HG02571 (cell line): ENCODE results near the gene FAM174C.

Experiments
- ATAC-seq: cut with Tn5 transposase; IDR thresholded peaks from one replicate; pipeline ENCODE4 v1.9.1; 2021; ENCODE audit warnings: mild to moderate bottlenecking, moderate library complexity; ENCODE audit not compliant: unreplicated experiment

The FAM174C gene

DNA sequence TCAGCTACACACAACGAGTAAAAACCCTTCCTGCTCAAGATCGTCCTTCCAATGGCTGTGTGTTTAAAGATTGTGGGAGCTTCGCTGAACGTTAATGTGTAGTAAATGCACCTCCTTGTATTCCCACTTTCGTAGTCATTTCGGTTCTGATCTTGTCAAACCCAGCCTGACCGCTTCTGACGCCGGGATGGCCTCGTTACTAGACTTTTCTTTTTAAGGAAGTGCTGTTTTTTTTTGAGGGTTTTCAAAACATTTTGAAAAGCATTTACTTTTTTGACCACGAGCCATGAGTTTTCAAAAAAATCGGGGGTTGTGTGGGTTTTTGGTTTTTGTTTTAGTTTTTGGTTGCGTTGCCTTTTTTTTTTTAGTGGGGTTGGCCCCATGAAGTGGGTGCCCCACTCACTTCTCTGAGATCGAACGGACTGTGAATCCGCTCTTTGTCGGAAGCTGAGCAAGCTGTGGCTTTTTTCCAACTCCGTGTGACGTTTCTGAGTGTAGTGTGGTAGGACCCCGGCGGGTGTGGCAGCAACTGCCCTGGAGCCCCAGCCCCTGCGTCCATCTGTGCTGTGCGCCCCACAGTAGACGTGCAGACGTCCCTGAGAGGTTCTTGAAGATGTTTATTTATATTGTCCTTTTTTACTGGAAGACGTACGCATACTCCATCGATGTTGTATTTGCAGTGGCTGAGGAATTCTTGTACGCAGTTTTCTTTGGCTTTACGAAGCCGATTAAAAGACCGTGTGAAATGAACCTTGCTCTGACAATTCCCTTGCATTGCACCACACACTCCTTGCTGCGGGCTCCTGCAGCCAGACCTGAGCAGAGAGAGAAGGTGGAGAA is 2.7 kb upstream of the FAM174C start:
- no peak for ATAC-seq

DNA sequence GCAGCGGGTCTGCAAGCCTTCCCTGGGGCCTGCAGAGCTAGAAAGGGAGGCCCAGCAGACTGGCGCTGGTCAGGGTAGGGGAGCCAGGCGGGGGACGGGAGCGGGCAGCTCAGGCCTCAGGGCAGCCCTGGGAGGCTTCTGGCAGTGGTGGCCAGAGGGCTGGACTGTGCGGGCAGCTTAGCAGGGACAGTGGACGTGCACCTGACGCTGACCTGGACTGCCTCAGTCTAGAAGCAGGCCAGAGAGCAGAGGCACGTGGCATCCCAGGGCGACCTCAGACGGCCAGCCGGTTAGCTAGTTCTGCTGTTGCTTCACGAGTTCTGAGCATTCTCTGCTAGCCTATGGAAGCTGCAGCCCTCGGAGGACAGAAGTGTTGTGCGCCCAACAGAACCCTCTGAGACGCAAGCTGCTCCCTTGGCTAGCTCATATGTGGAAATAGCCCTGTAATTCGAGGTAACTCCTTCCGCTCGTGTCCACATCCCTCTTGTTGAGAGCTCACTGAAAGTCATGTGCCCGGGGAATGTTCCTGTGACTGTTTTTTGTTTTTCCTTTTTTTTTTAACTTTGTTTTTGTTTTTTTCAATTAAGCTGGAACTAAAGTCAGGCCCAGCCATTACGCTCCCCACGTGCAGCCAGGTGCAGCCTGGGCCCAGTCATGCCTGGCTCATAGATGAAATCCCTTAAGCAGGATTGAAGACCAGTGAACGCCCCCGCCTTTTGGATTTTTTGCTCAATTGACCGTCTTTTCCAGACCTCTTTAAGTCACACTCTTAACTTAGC is 1.9 kb upstream of the FAM174C start:
- ATAC-seq = no peak

DNA sequence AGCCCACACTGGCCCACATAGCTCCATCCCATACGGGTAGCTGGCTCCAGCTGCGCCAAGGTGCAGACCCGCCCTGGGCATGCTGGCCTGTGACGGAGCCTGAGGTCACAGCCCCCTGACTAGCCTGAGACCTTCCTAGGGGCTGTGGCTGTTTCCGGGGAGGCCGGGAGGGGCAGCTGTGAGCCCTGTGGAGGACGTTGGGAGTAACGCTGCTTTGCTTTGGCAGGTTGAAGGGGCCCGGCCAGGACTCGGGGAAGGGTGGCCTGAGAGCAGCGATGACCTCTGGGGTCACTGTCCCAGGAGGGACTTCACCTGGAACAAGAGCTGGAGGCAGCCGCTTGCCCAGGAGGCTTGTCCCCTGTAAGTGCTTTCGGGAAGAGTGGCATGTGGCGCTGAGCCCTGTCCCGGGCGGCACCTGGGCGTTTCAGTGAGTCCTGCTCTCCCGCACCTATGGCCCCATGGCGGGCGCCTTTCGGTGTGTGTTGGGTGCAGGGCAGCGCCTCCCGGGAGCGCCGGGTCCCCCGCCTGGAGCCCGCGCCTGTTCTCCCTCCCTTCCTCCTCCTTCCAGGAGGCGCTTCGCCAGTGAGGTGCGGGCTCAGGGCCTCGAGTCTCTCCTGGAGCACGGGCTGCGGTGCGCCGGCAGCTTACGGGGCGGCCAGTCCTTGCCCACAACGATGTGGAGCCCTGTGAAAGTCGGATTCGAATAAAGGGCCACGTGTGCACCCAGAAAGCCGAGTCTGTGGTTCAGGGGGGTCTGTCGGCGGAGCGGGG is 1.1 kb upstream of the FAM174C start:
- ATAC-seq = no peak

DNA sequence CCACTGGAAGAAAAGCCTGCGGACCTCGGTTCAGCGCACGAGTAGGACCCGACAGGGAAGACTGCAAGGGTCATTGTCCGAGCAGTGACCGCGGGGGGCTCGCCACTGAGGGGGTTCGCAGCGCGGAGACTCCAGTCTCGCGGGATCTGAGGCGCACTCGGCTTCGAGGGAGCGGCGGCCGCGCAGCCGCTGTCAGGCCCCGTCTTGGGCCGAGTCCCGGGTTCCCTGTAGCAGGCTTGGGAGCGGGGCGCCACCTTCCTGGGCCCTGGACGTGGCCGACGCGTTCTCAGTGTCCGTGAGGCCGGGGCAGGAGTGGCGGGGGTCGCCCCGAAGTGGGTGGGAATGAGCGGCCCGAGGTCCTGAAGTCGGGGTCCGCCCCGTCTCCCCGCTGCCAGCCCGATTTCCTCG is 474 bp upstream of the FAM174C start:
- ATAC-seq = peak; percentile 3

DNA sequence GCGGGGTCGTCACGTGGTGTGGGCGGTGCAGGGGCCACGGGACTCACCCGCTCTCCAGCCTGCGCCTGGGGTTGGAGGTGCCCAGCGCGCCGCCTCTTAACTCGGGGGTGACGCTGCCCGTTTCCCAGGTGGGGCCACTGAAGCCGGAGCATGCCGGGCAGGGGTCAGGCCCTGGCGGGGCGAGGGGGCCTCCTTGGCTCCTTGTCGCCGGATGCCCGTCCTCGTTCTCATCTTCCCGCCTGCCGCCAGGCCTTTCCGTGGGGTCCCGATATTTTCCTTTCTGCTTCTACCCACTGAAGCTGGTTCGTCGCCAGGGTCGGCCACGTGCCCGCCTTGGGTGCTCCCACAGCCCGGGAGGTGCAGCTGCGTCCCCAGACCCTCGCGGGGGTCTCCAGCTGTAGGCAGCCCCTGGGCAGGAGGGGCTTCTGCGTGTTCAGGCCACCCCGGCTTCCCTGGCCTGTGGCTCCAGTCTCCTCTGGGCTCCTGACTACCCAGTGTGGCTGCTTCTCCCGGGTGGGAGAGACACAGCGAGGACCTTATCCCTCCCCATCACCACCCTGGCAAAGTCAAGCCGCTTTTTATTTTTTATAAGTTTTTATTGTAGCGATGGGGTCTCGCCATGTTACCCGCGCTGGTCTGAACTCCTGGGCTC is 772 bp downstream of the FAM174C start:
- ATAC-seq = no peak

DNA sequence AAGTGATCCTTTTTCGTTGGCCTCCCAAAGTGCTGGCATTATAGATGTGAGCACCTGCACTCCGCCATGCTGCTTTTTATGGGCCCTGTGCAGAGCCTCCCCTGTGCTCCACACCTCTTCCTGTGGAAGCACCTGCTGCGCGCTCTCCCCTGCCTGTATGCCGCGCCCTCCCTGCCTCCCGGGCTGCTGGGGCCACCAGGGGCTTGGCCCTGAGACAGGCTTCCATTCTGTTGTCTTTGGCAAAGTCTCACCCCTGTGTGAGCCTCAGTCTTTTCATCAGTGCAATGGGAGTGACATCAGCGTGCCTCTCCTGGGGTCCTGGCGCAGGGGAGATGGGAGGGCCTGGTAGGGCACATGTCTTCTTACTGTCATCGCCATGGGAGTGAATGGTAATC is 1.3 kb downstream of the FAM174C start:
- ATAC-seq = no peak

DNA sequence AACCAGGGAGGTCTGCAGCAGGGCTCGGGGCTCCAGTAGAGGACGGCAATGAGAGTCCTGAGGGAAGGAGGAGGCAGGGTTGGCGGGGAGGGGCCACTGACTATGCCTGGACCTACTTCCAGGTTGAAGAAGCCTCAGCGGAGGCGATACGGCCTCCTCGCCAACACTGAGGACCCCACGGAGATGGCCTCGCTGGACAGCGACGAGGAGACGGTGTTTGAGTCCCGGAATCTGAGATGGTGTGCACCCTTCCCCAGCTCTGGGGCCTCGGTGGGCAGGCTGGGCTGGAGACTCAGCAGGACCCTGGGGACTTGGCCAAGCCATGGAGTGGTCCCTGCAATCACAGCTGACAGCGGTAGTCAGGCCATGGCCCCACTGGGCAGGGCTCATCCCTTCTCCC is 1.7 kb downstream of the FAM174C start:
- no peak for ATAC-seq

DNA sequence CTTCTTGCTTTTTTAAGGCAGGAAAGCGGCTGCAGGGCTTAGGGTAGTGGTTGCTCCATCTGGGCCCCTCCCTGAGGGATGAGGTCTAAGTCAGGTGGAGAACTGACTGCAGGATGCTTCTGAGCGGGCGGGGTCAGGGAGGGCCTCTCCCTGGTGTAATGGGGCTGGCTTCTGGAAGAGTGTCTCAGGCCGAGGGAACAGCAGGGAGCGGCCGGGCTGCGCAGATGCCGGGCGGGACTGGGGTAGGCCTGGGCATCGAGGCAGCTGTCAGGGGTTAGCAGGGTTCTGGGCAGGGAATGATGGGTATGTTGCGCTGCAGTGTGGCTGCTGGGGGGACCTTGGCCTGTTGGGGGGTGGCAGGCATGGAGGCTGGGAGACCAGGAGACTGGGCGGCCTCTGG is 2.7 kb downstream of the FAM174C start:
- ATAC-seq = no peak

DNA sequence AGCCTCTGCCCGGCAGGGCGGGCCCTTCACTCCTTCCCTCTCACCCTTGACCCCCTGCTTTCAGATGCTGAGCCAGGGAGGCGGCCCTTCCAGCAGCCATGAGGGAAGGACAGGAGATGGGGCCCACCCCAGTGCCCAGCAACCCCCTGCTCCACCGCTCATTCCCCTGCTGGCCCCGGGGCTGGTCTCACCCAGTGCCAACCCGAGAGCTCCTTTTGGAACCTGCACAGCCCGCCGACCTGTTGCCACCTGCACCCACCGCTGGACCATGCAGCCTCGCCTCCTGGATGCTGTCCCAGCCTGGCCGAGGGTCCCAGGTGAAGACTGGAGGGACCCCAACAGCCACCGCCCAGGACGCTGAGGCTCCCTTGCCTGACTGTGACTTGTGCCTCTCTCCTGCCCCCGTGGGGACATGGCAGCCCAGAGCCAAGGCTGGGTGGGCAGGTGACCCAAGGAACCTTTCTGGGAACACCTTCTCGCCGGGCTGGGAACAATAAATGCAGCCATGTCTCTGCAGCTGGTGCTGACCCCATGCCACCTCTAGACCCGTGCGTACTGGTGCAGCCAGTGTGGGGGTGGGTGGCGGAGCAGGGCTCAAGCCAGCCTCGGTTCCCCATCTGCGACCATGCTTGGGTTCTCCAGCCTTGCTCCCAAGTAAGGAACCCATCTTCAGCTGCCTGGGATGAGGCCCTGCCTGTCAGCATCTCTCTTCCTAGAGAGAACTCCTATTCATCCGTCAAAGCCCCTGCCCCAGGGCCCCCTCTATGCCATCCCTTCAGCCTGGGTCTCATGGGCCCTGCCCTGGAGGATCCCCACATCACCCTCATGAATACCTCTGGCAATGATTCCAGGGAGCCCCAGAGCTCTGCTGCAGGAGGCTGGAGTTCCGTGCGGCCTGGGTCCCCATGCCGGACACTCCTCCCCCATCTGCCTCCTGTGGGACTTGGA is 3.7 kb downstream of the FAM174C start:
- no peak for ATAC-seq

DNA sequence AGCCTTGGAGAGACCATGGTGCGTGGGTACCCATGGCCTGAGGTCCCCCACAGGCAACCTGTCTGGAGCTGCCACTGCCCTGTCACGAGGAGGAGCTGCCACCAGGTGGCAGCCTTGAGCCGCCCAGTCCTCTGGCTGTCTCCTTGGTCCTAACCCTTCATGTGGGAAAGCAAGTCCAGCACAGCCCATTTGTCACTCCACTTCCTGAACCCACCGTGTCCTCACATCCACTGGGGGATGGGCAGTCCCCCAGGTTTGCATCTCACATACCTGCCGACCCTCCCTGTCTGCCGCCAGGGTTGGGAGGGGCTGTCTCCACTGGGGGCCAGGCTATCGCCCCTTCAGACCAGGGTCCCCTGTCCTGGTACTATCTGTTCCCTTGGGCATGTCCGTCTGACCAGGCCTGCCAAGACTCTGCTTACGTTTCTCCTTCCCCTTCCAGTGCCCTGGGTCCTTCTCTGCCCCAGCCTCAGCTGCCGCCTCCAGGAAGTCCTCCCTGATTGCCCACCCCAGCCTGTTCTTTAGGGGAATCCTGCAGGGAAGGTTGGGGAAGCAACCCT is 4.5 kb downstream of the FAM174C start:
- ATAC-seq = no peak

DNA sequence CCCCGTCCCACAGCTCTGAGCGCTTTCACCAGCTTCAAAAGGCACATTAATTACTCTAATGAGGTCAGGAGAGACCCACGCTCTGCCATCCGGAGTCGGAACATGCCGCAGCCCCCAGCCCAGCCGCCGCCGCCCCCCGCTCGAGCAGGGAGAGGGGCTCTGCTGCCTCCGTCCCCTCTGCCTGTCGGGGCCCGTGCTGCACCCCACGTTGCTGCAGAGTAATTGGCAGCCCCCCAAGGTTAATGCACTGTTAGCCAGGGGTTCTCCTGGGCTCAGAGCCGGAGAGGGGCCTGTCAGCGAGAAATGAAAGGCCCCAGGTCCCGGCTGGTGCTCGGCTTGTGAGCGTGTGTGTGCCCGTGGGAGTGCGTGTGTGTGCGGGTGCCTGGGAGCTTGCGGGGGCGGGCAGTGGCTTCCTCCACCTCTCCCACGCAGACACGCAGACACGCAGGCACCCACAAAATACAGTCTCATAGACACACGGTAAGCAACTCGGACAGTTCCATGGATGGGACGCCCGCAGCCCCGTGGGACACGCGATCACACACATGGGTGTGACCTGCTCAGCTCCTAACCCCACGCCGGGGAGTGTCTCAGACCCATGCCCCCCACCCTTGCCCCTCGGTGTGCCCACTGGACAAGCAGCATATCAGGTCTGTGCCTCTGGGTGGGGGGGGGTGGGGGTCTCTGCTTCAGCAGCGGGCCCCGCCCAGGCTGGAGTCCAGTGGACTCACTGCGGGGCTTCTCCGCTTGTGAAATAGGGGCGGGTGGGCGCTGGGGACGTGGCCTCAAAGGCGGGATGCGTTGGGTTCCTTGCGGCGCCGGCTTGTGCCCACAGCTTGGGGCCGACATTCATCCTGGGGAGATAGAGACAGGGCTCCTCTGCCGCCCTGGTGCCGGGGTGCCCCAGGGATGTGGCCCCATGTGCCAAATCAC is 5.6 kb downstream of the FAM174C start:
- ATAC-seq = no peak

DNA sequence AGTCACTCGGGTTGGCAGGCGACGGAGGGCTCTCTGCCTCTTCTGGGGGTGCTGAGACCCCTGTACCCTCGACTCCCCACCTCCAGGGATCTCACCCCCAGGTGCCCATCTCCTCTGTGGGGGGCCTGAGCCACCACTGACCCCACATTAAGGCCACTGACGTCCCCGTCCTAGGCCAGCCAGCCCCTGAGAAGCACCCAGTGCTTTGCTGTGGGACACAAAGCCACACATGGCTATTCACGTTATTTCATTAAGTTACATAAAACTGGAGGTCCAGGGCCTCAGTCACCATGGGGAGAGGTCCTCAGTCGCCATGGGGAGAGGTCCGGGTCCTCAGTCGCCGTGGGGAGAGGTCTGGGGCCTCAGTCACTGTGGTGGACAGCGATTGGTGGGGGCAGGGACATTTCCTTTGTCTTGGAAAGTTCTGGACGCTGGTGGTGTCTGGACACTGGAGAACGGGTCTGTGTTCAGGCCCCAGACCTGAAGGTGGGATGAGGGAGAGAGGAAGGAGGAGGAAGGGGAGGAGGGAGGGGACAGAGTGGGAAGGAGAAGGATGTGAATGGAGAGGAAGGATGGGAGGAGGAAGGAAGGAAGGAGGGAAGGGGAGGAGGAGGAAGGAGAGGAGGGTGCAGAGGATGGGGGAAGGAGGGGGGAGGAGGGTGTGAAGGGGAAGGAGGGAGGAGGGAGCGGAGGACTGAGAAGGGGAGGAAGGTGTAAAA is 6.4 kb downstream of the FAM174C start:
- ATAC-seq = no peak

DNA sequence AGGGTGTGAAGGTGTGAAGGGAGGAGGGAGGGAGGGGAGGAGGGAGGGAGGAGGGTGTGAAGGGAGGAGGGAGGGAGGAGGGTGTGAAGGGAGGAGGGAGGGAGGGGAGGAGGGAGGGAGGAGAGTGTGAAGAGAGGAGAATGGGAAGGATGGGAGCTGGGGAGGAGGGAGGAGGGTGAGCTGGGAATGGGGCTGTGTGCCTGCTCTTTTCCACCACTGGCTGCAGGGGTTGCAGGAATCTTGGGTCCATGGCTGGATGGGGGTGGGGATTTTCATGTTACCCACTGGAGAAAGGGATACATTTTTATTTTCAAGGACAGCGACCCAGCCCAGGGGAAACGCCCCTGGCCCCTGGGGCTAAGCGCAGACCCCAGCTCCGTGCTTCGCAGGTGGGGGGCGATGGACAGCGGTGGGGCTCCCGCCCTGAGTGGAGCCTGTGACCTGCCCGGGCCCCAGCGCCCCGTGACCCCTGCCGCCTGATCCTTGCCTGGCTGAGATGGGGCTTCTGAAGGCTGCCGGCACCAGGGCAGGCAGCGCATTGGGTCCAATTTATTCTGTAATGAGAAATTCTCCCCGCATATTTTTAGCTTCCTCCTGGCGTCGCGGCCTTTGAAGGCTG is 7.4 kb downstream of the FAM174C start:
- ATAC-seq = no peak

DNA sequence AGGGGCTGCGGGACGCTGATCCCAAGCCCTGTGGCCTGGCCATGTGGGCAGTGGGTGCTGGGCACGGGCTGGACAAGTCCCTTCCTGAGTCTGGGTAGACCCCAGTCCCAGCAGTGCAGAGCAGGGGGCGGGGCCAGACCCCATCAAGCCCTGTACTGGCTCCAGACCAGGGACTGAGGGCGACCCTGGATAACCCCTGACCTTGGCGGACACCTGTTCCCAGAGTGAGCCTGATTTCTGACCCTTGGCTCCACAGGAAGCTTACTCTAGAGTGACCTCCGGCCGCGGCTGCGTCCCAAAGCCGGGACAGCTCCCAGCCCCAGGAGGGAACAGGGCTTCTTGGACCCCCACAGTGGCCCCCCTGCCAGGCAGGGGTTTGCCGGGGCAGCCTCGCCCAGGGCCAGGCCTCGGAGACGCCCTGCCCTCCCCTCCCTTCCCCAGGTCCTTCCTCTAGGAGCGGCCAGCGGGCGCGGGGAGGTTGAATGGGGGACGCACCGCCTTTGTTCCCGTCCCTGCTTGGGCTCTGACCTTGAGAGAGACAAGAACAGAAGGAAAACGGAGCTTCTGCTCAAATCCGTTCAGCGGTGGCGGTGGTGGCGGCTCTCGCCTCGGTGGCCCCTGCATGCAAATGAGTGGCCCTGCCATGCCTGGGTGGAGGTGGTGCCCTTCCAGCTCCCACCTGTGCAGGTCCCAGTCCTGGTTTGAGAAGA is 8.0 kb downstream of the FAM174C start:
- ATAC-seq = no peak

DNA sequence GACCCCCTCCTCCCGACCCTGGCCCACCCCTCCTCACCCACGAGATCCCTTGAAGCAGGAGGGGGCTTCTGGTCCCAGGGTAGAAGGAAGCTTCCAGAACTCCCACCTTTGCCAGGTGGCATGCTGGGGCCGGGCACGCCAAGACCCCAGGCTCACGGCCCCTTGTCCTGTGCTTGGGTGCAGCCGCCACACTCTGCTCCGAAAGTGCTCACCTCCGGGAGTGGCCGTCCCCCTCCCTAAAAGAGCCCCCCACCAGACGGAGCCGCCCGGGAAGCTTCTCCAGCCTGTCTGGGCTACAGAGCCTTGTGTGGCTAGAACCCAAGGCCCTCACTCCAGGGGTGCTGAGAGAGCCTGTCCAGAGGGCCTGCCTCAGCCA is 8.6 kb downstream of the FAM174C start:
- ATAC-seq = no peak

DNA sequence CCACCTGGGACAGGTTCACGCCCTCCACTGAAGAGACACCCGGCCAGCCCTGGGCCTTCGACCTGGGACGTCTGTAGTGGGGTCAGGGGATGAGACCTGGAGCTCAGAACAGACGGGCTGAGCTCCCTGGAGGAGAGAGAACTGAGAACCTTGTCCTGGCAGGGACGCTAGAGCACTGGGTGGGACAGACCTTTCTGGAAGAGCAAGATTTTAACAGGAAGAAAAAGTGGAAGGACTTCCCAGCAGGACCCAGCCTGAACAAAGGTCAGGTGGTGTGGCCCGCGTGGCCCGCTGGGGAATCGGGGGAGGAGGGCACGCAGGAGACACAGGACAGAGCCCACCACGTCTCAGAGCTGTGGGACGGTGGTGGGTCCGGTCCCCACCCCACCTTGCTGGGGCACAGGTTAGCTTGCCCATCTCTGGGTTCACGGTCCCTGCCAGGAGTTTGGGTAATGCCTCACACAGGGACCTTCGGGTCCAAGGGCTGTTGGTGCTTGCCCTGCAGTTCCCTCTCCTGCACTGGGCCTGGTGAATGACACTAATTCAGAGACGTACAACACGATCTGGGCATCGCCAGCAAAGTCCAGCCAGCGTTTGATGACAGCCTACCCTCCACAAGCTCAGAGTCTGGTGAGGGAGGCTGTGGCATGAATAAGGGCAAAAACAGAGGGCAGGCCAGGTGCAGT is 9.1 kb downstream of the FAM174C start:
- ATAC-seq = no peak
